HG03159 (cell line): ENCODE measurements around the gene TMEM222.
"Not testable (repeated sequence)": the region's sequence is repeated elsewhere in the genome, so short reads cannot be mapped to it uniquely, and the experiment has no call there.

Source experiments
- ATAC-seq: cut with Tn5 transposase; IDR thresholded peaks from one replicate; pipeline ENCODE4 v1.9.1; 2021; ENCODE audit warnings: mild to moderate bottlenecking, moderate library complexity; ENCODE audit not compliant: unreplicated experiment

TMEM222 gene

GRCh38 chr1:27377760-27378495, 56.0 kb downstream of the TMEM222 start:
- no peak for ATAC-seq

DNA sequence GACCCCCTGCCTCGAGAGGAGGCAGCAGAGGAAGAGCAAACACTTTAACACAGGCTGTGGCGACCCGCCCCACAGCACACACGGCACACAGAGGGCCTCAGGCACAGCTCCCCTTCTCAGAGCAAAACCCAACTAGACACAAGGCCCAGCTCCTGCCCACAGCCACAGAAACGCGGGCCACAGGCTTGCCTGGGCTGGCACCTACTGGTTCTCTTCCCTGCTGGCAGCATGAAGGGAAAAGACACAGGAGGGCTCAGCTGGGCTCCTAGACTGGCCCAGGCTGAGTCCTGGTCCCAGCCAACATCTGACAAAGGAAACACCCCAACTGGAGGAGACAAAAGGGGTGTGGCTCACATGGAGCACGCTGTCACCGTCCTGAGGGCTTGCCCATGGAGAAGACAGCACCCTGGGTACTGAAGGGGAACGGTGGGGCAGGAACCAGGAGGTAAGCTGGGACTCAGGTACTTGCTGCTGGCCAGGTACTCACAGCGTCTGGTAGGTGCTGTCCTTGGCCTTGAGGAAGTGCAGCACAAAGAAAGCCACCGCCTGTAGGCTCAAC, 57.7 kb downstream of the TMEM222 start:
- no peak for ATAC-seq

GRCh38 chr1:27380224-27380623, 58.3 kb downstream of the TMEM222 start:
- ATAC-seq: no peak

DNA sequence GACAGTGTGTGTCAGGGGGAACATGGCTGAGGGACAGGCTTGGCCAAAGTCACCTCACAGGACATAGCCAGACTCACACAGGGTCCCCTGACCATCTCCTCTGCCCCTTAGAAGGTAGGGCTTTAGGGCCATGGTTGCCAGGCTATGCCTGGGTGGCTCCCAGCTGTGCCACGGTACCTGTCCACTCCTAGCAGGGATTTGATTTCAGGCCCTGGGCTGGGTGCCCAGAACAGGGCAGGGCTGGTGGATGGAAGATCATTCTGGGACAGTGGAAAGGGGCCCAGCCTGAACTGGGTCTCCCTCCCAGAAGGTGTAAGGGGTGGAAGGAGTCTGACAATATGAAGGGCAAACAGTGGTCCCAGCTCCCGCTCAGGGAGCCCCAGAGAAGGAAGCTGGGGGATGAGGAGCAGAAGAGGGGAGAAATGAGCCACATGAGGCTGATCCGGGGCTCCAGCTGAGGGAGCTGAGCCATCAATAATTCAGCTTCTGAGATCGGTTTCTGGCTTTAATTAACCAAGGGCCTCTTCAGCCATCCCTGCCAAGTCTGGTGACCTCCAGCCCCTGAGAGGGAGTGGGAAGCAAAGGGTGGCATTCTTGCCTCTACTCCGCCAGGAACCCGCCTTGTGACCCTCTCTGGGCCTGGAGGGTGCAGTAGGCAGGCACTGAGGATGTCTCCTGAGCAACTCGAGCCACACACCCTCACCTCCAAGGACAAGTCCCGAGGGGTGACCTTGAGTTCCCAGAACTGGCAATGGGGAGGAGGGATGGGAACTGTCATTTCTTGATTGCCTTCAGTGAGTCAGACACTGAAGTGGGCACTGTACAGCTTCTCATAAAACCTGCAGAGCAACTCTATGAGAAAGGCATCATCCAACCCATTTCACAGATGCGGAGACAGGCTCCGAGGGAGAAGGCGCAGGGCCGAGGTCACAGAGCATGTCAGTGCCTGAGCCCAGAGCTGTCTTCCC, 59.1 kb downstream of the TMEM222 start:
- ATAC-seq: no peak

DNA sequence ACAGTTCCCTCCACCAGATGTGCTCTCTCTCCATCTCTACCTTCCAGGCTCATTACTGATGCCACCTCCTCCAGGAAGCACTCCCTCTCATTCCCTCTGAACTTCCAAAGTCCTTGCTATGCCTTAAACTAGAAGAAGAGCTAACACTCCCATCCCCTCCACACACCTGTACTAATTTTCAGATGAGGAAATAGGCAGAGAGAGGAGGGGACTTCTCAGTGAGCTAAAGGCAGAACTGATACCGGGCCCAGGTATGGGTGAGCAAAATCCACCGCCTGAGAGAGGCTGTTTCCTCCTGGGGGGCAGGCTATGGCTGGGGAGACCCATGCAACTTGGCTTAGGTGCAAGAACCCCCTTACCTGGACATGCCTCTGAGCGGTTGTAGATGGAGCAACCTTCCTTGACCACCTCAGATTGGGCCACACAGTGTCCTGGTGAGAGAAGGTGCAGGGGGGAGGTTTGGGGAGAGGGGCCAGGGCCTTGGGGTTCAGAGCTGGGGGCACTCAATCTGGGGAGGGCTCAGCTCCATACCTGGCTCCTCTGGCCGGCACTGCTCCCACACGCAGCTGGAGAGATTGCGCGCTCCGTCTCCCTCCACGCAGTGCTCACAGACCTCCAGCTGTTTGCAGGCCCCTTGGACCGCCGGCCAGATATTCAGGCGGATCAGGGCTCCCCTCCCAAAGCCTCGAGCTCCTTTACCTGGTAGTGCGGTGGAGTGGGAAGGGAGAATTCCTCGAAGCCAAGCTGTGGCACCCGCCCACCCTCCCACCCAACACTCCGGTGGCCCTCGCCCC, 60.2 kb downstream of the TMEM222 start:
- no peak for ATAC-seq

GRCh38 chr1:27383039-27383605, 61.2 kb downstream of the TMEM222 start, which contains the start of gene CD164L2:
Gene CD164L2 (minus strand): TSS chr1:27383333. CDS start chr1:27383239, 94 bp downstream.
- ATAC-seq: no peak

GRCh38 chr1:27383661-27384060, 61.7 kb downstream of the TMEM222 start:
- no peak for ATAC-seq

DNA sequence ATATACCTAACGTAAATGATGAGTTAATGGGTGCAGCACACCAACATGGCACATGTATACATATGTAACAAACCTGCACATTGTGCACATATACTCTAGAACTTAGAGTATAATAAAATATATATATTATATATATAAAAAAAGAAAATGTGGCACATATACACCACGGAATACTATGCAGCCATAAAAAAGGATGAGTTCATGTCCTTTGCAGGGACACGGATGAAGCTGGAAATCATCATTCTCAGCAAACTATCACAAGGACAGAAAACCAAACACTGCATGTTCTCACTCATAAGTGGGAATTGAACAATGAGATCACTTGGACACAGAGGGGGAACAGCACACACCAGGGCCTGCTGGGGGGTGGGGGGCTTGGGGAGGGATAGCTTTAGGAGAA, 62.8 kb downstream of the TMEM222 start:
- ATAC-seq: not testable (repeated sequence)
